HepG2 (cell line): ENCODE results near the gene FUT1. TPM values are rescaled to one million over a fixed set of nuclear protein-coding genes. Genes with fewer than 3 reads are reported as not detected.

Source experiments
- ATAC-seq: fragments of 200-7000 bp; cut with Tn5 transposase; 3 replicates; pipeline ENCODE4 v1.9.1; 2020; ENCODE audit warnings: mild to moderate bottlenecking, moderate library complexity
- BruUV-seq: library from RNA; stranded (reverse); fragments of 400-500 nt; replicated peaks from 2 replicates; lab custom pipeline; 2021; lab: Mats Ljungman, UMichigan
- CTCF ChIA-PET: fragments of 300-600 bp; formaldehyde crosslinking; extraction: SDS; loops from one replicate; lab custom pipeline; 2021; ENCODE audit warnings: low total read pairs, inconsistent platforms, low intra/inter-chr PET ratio; lab: Yijun Ruan, JAX
- POLR2A ChIA-PET: fragments of 350-600 bp; sonication (Branson Sonifier 250); formaldehyde crosslinking; loops from one replicate; lab custom pipeline; 2020; ENCODE audit warnings: antibody characterized with exemption, inconsistent platforms; lab: Yijun Ruan, JAX
- DNase-seq: peaks from one replicate; pipeline ENCODE4 v3.0.0-alpha.2; 2015; ENCODE audit warnings: low spot score
- FAIRE-seq: peaks from 3 replicates; lab custom pipeline; 2011; peaks lifted over from hg19 to GRCh38; lab: Jason Lieb, UNC
- H2AFZ ChIP-seq: one replicate; pipeline ENCODE4 v1.6.1; 2011; ENCODE audit warnings: low read length, inconsistent platforms
- H3K27ac ChIP-seq: fragments of 300-600 bp; 3 replicates; pipeline ENCODE4 v1.8.0; 2011; ENCODE audit warnings: mixed run types, mild to moderate bottlenecking, mixed read lengths, low read length, inconsistent platforms; ENCODE audit not compliant: insufficient read depth; ENCODE audit errors: extremely low read length
- H3K27me3 ChIP-seq, 2 experiments: fragments of 200-600 bp in 1 of 2; 2 replicates in 1 of 2; 3 replicates in 1 of 2; pipeline versions ENCODE4 v1.6.0 to v1.8.0; 2011; ENCODE audit warnings: low read length in 2 of 2, mild to moderate bottlenecking in 2 of 2, moderate library complexity in 2 of 2, inconsistent platforms in 1 of 2; ENCODE audit not compliant: insufficient read depth in 2 of 2, control insufficient read depth in 1 of 2
- H3K36me3 ChIP-seq, 2 experiments: fragments of 200-600 bp in 1 of 2; replicated peaks in 1 of 2; 2 replicates in 1 of 2; 3 replicates in 1 of 2; pipeline versions ENCODE4 v1.5.1 to v1.8.0; 2011; ENCODE audit warnings: low read length in 2 of 2, inconsistent platforms in 1 of 2; ENCODE audit not compliant: insufficient read depth in 2 of 2, control insufficient read depth in 1 of 2
- H3K4me1 ChIP-seq: 2 replicates; pipeline ENCODE4 v1.5.1; 2012; ENCODE audit warnings: low read length, inconsistent platforms; ENCODE audit not compliant: insufficient read depth
- H3K4me2 ChIP-seq: 2 replicates; pipeline ENCODE4 v1.6.0; 2011; ENCODE audit warnings: low read depth, low read length, inconsistent platforms
- H3K4me3 ChIP-seq, 3 experiments: fragments of 200-600 bp in 1 of 3; sonication (generic), shearing (Covaris generic) in 1 of 3; replicated peaks in 1 of 3; 2 replicates each; pipeline ENCODE4 v1.5.1; 2011 to 2016; ENCODE audit warnings: low read length in 3 of 3, inconsistent platforms in 2 of 3, low read depth in 2 of 3, mild to moderate bottlenecking in 2 of 3, control low read depth in 1 of 3, mixed read lengths in 1 of 3; ENCODE audit not compliant: insufficient read depth in 1 of 3
- H3K79me2 ChIP-seq: one replicate; pipeline ENCODE4 v1.6.1; 2011; ENCODE audit warnings: low read length, inconsistent platforms; ENCODE audit not compliant: insufficient read depth
- H3K9ac ChIP-seq: 2 replicates; pipeline ENCODE4 v1.6.0; 2011; ENCODE audit warnings: mild to moderate bottlenecking, low read depth, low read length, inconsistent platforms; ENCODE audit not compliant: insufficient read depth
- H3K9me3 ChIP-seq: 2 replicates; pipeline ENCODE4 v1.5.1; 2012; ENCODE audit warnings: mild to moderate bottlenecking, low read length
- H4K20me1 ChIP-seq: 2 replicates; pipeline ENCODE4 v1.6.0; 2011; ENCODE audit warnings: inconsistent platforms, mild to moderate bottlenecking, low read length, moderate library complexity; ENCODE audit not compliant: insufficient read depth
- FOXJ3 ChIP-seq: sonication (generic); formaldehyde crosslinking; IDR thresholded peaks from 2 replicates; pipeline ENCODE4 v1.4.0; 2020; ENCODE audit warnings: missing genetic modification reagents, mild to moderate bottlenecking, borderline replicate concordance
- KDM5B ChIP-seq: sonication (generic); formaldehyde crosslinking; IDR thresholded peaks from 2 replicates; pipeline ENCODE4 v1.4.0; 2020; ENCODE audit warnings: missing genetic modification reagents, mild to moderate bottlenecking, borderline replicate concordance
- NFYC ChIP-seq: IDR thresholded peaks from 2 replicates; pipeline ENCODE4 v1.6.1; 2016; ENCODE audit warnings: missing genetic modification reagents, missing compliant biosample characterization
- PAF1 ChIP-seq: IDR thresholded peaks from 2 replicates; pipeline ENCODE4 v1.6.1; 2016; ENCODE audit warnings: missing genetic modification reagents, missing compliant biosample characterization
- SRSF4 ChIP-seq: fragments of 200-400 bp; formaldehyde crosslinking; IDR thresholded peaks from one replicate; pipeline ENCODE4 v1.6.1; 2018; ENCODE audit warnings: mild to moderate bottlenecking, low read depth, low read length, moderate library complexity; ENCODE audit not compliant: poor library complexity, severe bottlenecking
- TCF7 ChIP-seq: sonication (generic); IDR thresholded peaks from 2 replicates; pipeline ENCODE4 v1.6.1; 2016; ENCODE audit warnings: antibody characterized with exemption, low read depth
- ZBTB40 ChIP-seq, 2 experiments: fragments of 450-650 bp in 1 of 2; sonication (generic) in 1 of 2; formaldehyde crosslinking in 1 of 2; IDR thresholded peaks; 2 replicates each; pipeline versions ENCODE4 v1.6.1 to v1.8.0; 2016 to 2022; ENCODE audit warnings: antibody characterized with exemption in 1 of 2, mild to moderate bottlenecking in 1 of 2, missing genetic modification reagents in 1 of 2
- ZNF766 ChIP-seq: sonication (generic); formaldehyde crosslinking; IDR thresholded peaks from 2 replicates; pipeline ENCODE4 v1.5.0; 2020; ENCODE audit warnings: missing genetic modification reagents, borderline replicate concordance
- ZSCAN9 ChIP-seq: IDR thresholded peaks from 2 replicates; pipeline ENCODE4 v1.6.1; 2016; ENCODE audit warnings: borderline replicate concordance
- WGBS: methylation state at CpG from one replicate; pipeline ENCODE4 v1.1.6; 2017; ENCODE audit warnings: low lambda C conversion rate; 5-methylcytosine and 5-hydroxymethylcytosine counted together
- in situ Hi-C: cut with HindIII; loops from 2 replicates; pipeline ENCODE4 v1.10.0; 2017; ENCODE audit warnings: low pct_unique_long_range_greater_than_20kb; ENCODE audit not compliant: extremely low pct_ligation_motif_present
- intact Hi-C: fragments of 100-400 bp; cut with micrococcal nuclease; formaldehyde crosslinking; loops from one replicate; pipeline ENCODE4 v1.10.0; 2022; ENCODE audit not compliant: unreplicated experiment
- polyA plus RNA-seq, 8 experiments: library from polyadenylated mRNA; depleted of rRNA in 3 of 8; stranded (reverse) in 7 of 8; unstranded in 1 of 8; fragments of >200 nt; fragmentation: Illumina TruSeq in 4 of 8; extraction: Trizol in 4 of 8; gene quantifications; 2 replicates each; pipeline versions ENCODE4 v1.2.1 to v1.2.3, GENCODE V29; 2011 to 2016; ENCODE audit warnings: low read depth in 4 of 8, missing spikeins in 1 of 8, mixed read lengths in 1 of 8; ENCODE audit not compliant: insufficient read depth in 1 of 8
- total RNA-seq, 5 experiments: library from RNA; depleted of rRNA; stranded (reverse); fragments of >200 nt; fragmentation: Illumina TruSeq; extraction: Trizol; gene quantifications; 2 replicates each; pipeline ENCODE4 v1.2.3, GENCODE V29; 2016; ENCODE audit warnings: low read depth in 1 of 5

FUT1 gene
- total and polyA plus RNA-seq, 2 of the 13 experiments (the other 11 are each of a cell fraction or from before 2014, with no cell fraction given): 0.07 to 1.1 TPM

DNA sequence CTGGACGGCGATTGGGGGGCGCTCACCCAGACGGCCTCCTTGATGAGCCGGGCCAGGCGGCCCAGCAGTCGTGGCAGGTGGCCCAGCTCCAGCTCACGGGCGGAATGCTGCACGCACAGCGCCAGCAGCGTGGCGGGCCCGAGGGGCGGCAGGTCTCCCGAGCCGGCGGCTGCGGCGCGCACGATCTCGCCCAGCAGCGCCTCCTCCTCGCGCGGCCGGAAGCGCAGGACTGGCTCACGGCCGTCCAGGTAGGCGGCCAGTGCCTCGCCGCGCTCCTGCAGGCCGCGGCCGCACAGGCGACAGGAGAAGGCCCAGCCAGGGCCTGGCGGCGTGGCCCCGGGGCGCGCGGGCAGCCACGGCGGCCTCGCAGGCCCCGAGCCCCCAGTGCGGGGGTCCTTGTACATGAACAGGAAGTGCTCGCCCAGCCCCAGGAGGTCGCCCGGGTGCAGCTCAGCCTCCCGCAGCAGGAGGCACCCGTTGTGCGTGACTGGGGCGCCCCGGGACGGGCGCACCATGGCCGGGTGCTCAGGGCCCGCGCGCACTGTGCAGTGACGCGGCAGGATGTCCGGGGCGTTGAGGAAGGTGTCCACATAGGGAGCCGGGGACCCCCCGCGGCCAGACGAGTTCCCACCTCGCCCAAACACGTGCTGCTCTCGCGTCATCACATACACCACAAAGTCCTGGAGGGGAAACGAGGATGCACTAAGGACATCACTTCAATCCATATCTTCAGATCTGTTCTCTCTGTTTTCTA, 23.4 kb downstream of the FUT1 start:
- H4K20me1 ChIP-seq: no peaks in the 10 kb centered on the region
- no peak for FAIRE-seq
- no peaks in the 10 kb centered on the region for H3K27me3 ChIP-seq
- WGBS: 89% methylated on average over 33 of the region's 77 CpGs
- in situ Hi-C loops: no loop called here
- TF ChIP-seq ZNF766 (CRISPR knock-in tag) (no peak), FOXJ3 (CRISPR knock-in tag) (no peak), NFYC (CRISPR knock-in tag) (no peak), PAF1 (no peak), SRSF4 (no peak), KDM5B (CRISPR knock-in tag) (no peak)
- TF ChIP-seq, all 625 proteins: peak for 0
- no peak overlapping the region for H3K4me3 ChIP-seq
- ATAC-seq: no peak
- BruUV-seq: no TSS peak
- no peak overlapping the region for H3K9ac ChIP-seq
- H3K36me3 ChIP-seq: no peaks in the 10 kb centered on the region
- no peak overlapping the region for H3K4me2 ChIP-seq
- no peaks in the 10 kb centered on the region for H3K79me2 ChIP-seq
- POLR2A ChIA-PET: no interaction called here
- no peak overlapping the region for H3K27ac ChIP-seq
- no peak for DNase-seq
- intact Hi-C loops: no loop called here
- CTCF ChIA-PET: no interaction called here
- no peak overlapping the region for H2AFZ ChIP-seq
- H3K9me3 ChIP-seq: no peaks in the 10 kb centered on the region
- peaks cover 13% of the 10 kb centered on the region for H3K4me1 ChIP-seq

GRCh38 chr19:48726556-48726955, 25.9 kb downstream of the FUT1 start:
- CTCF ChIA-PET: no interaction called here
- H3K4me3 ChIP-seq: no peak overlapping the region
- no peaks in the 10 kb centered on the region for H3K36me3 ChIP-seq
- WGBS: 100% methylated on average over 1 of the region's 2 CpGs
- no peaks in the 10 kb centered on the region for H4K20me1 ChIP-seq
- no TSS peak for BruUV-seq
- ATAC-seq (no peak), FAIRE-seq (no peak), DNase-seq (no peak)
- H3K27ac ChIP-seq: no peak overlapping the region
- in situ Hi-C loops: no loop called here
- H3K9me3 ChIP-seq: no peaks in the 10 kb centered on the region
- H3K27me3 ChIP-seq: no peaks in the 10 kb centered on the region
- intact Hi-C loops: no loop called here
- H2AFZ ChIP-seq: no peak overlapping the region
- POLR2A ChIA-PET: interaction anchor here (1.6 kb wide), 1 partner anchor 12 kb away, joined by 6 read pairs; no protein-coding TSS in a partner anchor
- no peaks in the 10 kb centered on the region for H3K79me2 ChIP-seq
- peaks cover 15% of the 10 kb centered on the region for H3K4me1 ChIP-seq
- no peak overlapping the region for H3K9ac ChIP-seq
- H3K4me2 ChIP-seq: no peak overlapping the region
- TF ChIP-seq ZSCAN9 (CRISPR knock-in tag) (no peak), TCF7 (no peak), ZBTB40 (IDR thresholded peaks at IDR 0.05) (peak; percentile 39; the same call in 1 of the 2 replicates), ZBTB40 (CRISPR knock-in tag; IDR thresholded peaks at IDR 0.05) (no peak)
